ENCODE data around the gene ILF2. TPM values are rescaled to one million over a fixed set of nuclear protein-coding genes. Genes with fewer than 3 reads are reported as not detected.

Gene ILF2
- total RNA-seq, 1 donor from 2014 or later = 474 TPM

DNA sequence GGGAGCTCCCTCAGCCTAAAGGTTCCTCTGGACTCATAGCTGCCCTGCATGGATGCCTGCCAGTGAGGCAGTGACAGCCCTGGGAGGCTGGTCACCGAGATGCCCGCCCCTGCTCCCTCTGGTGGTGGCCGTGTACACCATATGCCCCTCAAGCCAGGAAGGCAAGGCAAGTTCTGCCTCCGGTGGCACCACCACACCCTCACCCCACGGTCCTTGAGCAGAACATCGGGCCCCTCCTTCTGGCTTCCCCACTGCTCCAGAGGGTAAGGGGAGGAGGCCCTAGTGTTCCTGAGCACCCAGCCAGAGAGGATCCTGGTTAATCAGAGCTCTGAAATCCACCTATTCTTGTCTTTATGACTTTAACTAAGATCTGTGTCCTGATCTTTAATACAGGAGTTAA lies 53.1 kb downstream of the ILF2 start:
- no peak overlapping the region for H3K27ac ChIP-seq
- TF ChIP-seq, protein P1, sequence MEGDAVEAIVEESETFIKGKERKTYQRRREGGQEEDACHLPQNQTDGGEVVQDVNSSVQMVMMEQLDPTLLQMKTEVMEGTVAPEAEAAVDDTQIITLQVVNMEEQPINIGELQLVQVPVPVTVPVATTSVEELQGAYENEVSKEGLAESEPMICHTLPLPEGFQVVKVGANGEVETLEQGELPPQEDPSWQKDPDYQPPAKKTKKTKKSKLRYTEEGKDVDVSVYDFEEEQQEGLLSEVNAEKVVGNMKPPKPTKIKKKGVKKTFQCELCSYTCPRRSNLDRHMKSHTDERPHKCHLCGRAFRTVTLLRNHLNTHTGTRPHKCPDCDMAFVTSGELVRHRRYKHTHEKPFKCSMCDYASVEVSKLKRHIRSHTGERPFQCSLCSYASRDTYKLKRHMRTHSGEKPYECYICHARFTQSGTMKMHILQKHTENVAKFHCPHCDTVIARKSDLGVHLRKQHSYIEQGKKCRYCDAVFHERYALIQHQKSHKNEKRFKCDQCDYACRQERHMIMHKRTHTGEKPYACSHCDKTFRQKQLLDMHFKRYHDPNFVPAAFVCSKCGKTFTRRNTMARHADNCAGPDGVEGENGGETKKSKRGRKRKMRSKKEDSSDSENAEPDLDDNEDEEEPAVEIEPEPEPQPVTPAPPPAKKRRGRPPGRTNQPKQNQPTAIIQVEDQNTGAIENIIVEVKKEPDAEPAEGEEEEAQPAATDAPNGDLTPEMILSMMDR (IDR thresholded peaks at IDR 0.05) = peak; percentile 60
- no peak for TF ChIP-seq EZH2 (IDR thresholded peaks at IDR 0.05)
- H3K79me2 ChIP-seq (ENCODE audit: low read depth) = no peaks in the 10 kb centered on the region
- Mint-ChIP-seq H3K27me3 (ENCODE audit: insufficient read depth, low read depth) (peaks cover 2% of the 10 kb centered on the region), H3K4me3 (no peak overlapping the region), H3K27ac (no peak overlapping the region), H3K36me3 (peaks cover 17% of the 10 kb centered on the region), H3K4me1 (no peaks in the 10 kb centered on the region), H3K9me3 (peaks cover 7% of the 10 kb centered on the region)
- no peak overlapping the region for H2AFZ ChIP-seq (replicated peaks)
- peaks cover 4% of the 10 kb centered on the region for H3K4me1 ChIP-seq
- H3K4me2 ChIP-seq = no peak overlapping the region
- no peaks in the 10 kb centered on the region for H3K36me3 ChIP-seq
- peak; percentile 69 for DNase-seq (ENCODE audit: low spot score)
- no peak overlapping the region for H3K4me3 ChIP-seq
- H4K20me1 ChIP-seq (ENCODE audit: low read depth) = no peaks in the 10 kb centered on the region
- no peaks in the 10 kb centered on the region for H3F3A ChIP-seq (ENCODE audit: low read depth)
- H3K27me3 ChIP-seq = no peaks in the 10 kb centered on the region
- H3K9me3 ChIP-seq (ENCODE audit: low read depth) = no peaks in the 10 kb centered on the region
- no peak overlapping the region for H3K9ac ChIP-seq

DNA sequence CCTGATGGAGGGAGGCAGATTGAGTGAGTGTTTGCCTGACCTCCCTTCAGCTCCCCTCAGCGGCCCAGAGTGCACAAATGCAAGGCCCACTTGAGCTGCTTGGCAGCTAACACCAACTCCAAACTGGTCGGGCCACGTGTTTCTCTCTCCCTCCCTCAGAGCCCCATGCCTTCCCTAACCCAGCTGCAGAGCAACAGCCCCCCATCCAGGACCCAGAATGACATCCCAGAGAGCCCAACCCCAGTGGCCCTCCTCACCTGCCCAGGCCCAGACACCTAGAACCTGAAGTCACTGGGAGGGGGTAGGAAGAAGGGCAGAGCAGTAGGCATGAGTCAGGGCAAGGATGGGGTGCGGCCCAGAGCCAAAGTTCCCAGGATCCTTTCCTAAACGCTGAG lies 53.9 kb downstream of the ILF2 start:
- Mint-ChIP-seq H3K4me1 (peaks cover 4% of the 10 kb centered on the region), H3K36me3 (peaks cover 13% of the 10 kb centered on the region), H3K27ac (no peak overlapping the region), H3K4me3 (no peak overlapping the region), H3K27me3 (ENCODE audit: insufficient read depth, low read depth) (peaks cover 2% of the 10 kb centered on the region), H3K9me3 (peaks cover 7% of the 10 kb centered on the region)
- DNase-seq (ENCODE audit: low spot score) = no peak
- Histone ChIP-seq H3K27ac (no peak overlapping the region), H3F3A (ENCODE audit: low read depth) (no peaks in the 10 kb centered on the region), H3K4me3 (no peak overlapping the region), H3K9ac (no peak overlapping the region), H3K4me1 (peaks cover 12% of the 10 kb centered on the region), H2AFZ (replicated peaks) (no peak overlapping the region), H4K20me1 (ENCODE audit: low read depth) (no peaks in the 10 kb centered on the region), H3K4me2 (no peak overlapping the region), H3K9me3 (ENCODE audit: low read depth) (no peaks in the 10 kb centered on the region), H3K79me2 (ENCODE audit: low read depth) (no peaks in the 10 kb centered on the region), H3K36me3 (no peaks in the 10 kb centered on the region), H3K27me3 (no peaks in the 10 kb centered on the region)
- TF ChIP-seq, protein P1 (IDR thresholded peaks at IDR 0.05) = no peak
- TF ChIP-seq EZH2 (IDR thresholded peaks at IDR 0.05) = no peak
- TF ChIP-seq EZH2phosphoT487 (IDR thresholded peaks at IDR 0.05) = no peak

DNA sequence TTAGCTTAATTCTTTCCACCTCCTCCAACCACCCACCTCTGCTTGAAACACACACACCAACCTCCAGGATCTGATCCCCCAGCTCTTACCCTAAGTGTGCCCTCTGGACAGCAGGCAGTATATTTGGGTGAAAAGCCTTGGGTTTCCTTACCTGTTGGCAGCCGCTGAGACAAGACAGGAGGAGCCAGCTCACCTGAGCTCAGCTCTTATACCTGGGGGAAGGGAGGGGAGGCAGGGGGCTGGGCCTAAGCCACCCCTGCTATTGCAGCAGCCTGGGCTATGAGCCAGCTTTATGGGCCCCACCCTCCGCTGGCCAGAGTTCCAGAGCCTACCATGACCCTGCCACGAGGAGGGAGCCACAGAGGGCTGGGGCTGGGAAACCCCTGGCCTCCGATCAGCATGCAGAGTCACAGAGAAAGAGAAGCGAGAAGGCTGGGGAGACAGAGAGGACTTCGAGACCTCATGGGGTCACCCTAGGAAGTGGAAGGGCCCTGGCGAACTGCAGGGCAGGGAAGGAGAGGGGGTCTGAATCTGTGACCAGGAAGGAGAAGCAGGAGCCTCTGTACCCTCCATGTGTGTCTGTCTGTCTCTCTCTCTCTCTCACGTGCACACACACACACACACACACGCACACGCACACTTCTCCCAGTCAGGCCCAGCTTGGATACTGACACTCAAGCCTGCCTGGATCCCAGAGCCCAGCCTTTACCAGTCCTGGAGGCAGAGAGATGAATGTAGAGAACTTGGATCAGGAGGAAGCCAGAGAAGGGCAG lies 54.5 kb downstream of the ILF2 start, which contains the start of gene S100A14:
Gene S100A14 (minus strand): TSS at position 182 of the 773 bp plus-strand sequence. CDS start 467 bp downstream, outside the sequence.
- H3K27ac Mint-ChIP-seq = no peak within 1 kb of the TSS
- no peaks in the 10 kb centered on the region for H3K9me3 ChIP-seq (ENCODE audit: low read depth)
- no peak within 1 kb of the TSS for H3K4me2 ChIP-seq
- H4K20me1 ChIP-seq (ENCODE audit: low read depth) = no peaks in the 10 kb centered on the region
- no peak for DNase-seq (ENCODE audit: low spot score)
- TF ChIP-seq EZH2 (IDR thresholded peaks at IDR 0.05) = no peak
- TF ChIP-seq EZH2phosphoT487 (IDR thresholded peaks at IDR 0.05) = no peak
- TF ChIP-seq, protein P1 (IDR thresholded peaks at IDR 0.05) = no peak
- peaks cover 16% of the 10 kb centered on the region for H3K4me1 ChIP-seq
- no peak within 1 kb of the TSS for H2AFZ ChIP-seq (replicated peaks)
- H3K79me2 ChIP-seq (ENCODE audit: low read depth) = no peaks in the 10 kb centered on the region
- H3K4me3 Mint-ChIP-seq = no peak within 1 kb of the TSS
- H3K27ac ChIP-seq = no peak within 1 kb of the TSS
- H3F3A ChIP-seq (ENCODE audit: low read depth) = no peaks in the 10 kb centered on the region
- H3K9me3 Mint-ChIP-seq = peaks cover 7% of the 10 kb centered on the region
- H3K27me3 ChIP-seq = no peaks in the 10 kb centered on the region
- peaks cover 2% of the 10 kb centered on the region for H3K27me3 Mint-ChIP-seq (ENCODE audit: insufficient read depth, low read depth)
- no peaks in the 10 kb centered on the region for H3K36me3 ChIP-seq
- H3K4me3 ChIP-seq = no peak within 1 kb of the TSS
- H3K9ac ChIP-seq = no peak within 1 kb of the TSS
- H3K4me1 Mint-ChIP-seq = peaks cover 4% of the 10 kb centered on the region
- H3K36me3 Mint-ChIP-seq = peaks cover 13% of the 10 kb centered on the region
